Measurements from ENCODE around the gene DUOX1. TPM values are rescaled to one million over a fixed set of nuclear protein-coding genes. Genes with fewer than 3 reads are reported as not detected.

The DUOX1 gene
- total and polyA plus RNA-seq, 7 donors: 0.03 to 0.94 (median 0.46) TPM

- Histone ChIP-seq H3K36me3 (ENCODE audit: insufficient read depth in 1 of 2, low read depth in 1 of 2) (no peaks in the 10 kb centered on the region), H3K4me1 (peaks cover 22% of the 10 kb centered on the region), H3K27ac (no peak overlapping the region), H3K9me3 (no peaks in the 10 kb centered on the region), H3K27me3 (ENCODE audit: insufficient read depth in 3 of 3, low read length in 2 of 3) (peaks cover 0 to 83% (median 40%) of the 10 kb centered on the region in 3 donors), H3K4me3 (no peak overlapping the region)
- ATAC-seq (no peak), DNase-seq (no peak)
- no peak for TF ChIP-seq CTCF (IDR thresholded peaks at IDR 0.05)
- 26 to 35% (median 30%) methylated on average over 19 of the region's 19 CpGs for WGBS, 3 donors
- intact Hi-C loops (cut with DNase I): no loop called here
Measured at GRCh38 chr15:45116006-45116481, 13.8 kb upstream of the DUOX1 start.

GRCh38 chr15:45116482-45117307, 13.1 kb upstream of the DUOX1 start:
- Histone ChIP-seq H3K4me1 (peaks cover 22% of the 10 kb centered on the region), H3K36me3 (ENCODE audit: insufficient read depth in 1 of 2, low read depth in 1 of 2) (no peaks in the 10 kb centered on the region), H3K27me3 (ENCODE audit: insufficient read depth in 3 of 3, low read length in 2 of 3) (peaks cover 0 to 83% (median 38%) of the 10 kb centered on the region in 3 donors), H3K27ac (no peak overlapping the region), H3K4me3 (peak overlapping the region; percentile 49), H3K9me3 (no peaks in the 10 kb centered on the region)
- intact Hi-C loops (cut with DNase I): no loop called here
- ATAC-seq (peak in 1 of 4 donors; percentile 50), DNase-seq (no peak)
- WGBS, 3 donors: 6 to 8% (median 7%) methylated on average over 56 to 65 of the region's 65 CpGs
- no peak for TF ChIP-seq CTCF (IDR thresholded peaks at IDR 0.05)

- no peak for DNase-seq
- H3K4me3 ChIP-seq: peak overlapping the region; percentile 49
- H3K9me3 ChIP-seq: no peaks in the 10 kb centered on the region
- TF ChIP-seq CTCF (IDR thresholded peaks at IDR 0.05): no peak
- WGBS, 3 donors: 27 to 37% (median 37%) methylated on average over 32 to 33 of the region's 33 CpGs
- intact Hi-C loops (cut with DNase I): no loop called here
- ATAC-seq: peak; percentile 21 to 48 (median 32)
- H3K27ac ChIP-seq: no peak overlapping the region
- H3K27me3 ChIP-seq (ENCODE audit: insufficient read depth in 3 of 3, low read length in 2 of 3): peaks cover 0 to 78% (median 34%) of the 10 kb centered on the region in 3 donors
- H3K36me3 ChIP-seq (ENCODE audit: insufficient read depth in 1 of 2, low read depth in 1 of 2): no peaks in the 10 kb centered on the region
- H3K4me1 ChIP-seq: peaks cover 19% of the 10 kb centered on the region
Measured at GRCh38 chr15:45117308-45118130, 12.3 kb upstream of the DUOX1 start.

GRCh38 chr15:45118131-45118588, 11.6 kb upstream of the DUOX1 start:
- Histone ChIP-seq H3K27ac (no peak overlapping the region), H3K4me1 (peaks cover 13% of the 10 kb centered on the region), H3K9me3 (no peaks in the 10 kb centered on the region), H3K36me3 (ENCODE audit: insufficient read depth in 1 of 2, low read depth in 1 of 2) (no peaks in the 10 kb centered on the region), H3K27me3 (ENCODE audit: insufficient read depth in 3 of 3, low read length in 2 of 3) (peaks cover 0 to 71% (median 29%) of the 10 kb centered on the region in 3 donors), H3K4me3 (peak overlapping the region; percentile 32)
- intact Hi-C loops (cut with DNase I): no loop called here
- ATAC-seq: peak; percentile 94 to 99 (median 98)
- TF ChIP-seq CTCF (IDR thresholded peaks at IDR 0.05): peak; percentile 89
- DNase-seq: peak; percentile 81 to 87
- 0% methylated on average over 14 of the region's 14 CpGs for WGBS, 3 donors
